Fibroblast of skin of scalp (primary cell): Measurements from ENCODE around the gene RAD51B.
"Not testable (repeated sequence)": the region's sequence is repeated elsewhere in the genome, so short reads cannot be mapped to it uniquely, and the experiment has no call there.

Experiments used
- DNase-seq: peaks from one replicate; pipeline ENCODE4 v3.0.0-alpha.2; 2013

RAD51B gene

GRCh38 chr14:68662826-68663225 lies 843.2 kb downstream of the RAD51B start:
- DNase-seq: not testable (repeated sequence)

- no peak for DNase-seq
Measured at GRCh38 chr14:68663385-68664076, 844.0 kb downstream of the RAD51B start.

GRCh38 chr14:68664225-68664681 lies 844.7 kb downstream of the RAD51B start:
- DNase-seq: no peak

- peak; percentile 78 for DNase-seq
Measured at GRCh38 chr14:68665131-68665530, 845.6 kb downstream of the RAD51B start.

DNA sequence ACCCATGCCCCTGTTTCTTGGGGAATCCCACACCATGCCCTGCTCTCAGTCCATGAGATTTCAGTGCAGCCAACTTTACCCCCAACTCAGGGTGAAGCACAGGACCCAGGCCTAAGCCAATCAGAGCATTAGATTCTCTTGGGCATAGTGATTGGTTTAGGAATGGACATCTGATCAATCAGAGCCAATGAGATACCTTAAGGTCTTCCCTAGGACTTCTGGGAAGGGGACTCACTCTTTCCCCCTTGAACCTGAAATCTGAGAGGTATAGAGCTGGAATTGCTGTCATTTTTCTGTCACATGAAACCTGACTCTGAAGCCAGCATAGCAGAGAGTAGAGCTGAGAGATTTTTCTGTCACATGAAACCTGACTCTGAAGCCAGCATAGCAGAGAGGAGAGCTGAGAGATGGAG lies 846.2 kb downstream of the RAD51B start:
- no peak for DNase-seq

GRCh38 chr14:68666236-68666635 lies 846.7 kb downstream of the RAD51B start:
- peak; percentile 34 for DNase-seq

GRCh38 chr14:68666899-68667298 lies 847.3 kb downstream of the RAD51B start:
- DNase-seq: no peak

DNA sequence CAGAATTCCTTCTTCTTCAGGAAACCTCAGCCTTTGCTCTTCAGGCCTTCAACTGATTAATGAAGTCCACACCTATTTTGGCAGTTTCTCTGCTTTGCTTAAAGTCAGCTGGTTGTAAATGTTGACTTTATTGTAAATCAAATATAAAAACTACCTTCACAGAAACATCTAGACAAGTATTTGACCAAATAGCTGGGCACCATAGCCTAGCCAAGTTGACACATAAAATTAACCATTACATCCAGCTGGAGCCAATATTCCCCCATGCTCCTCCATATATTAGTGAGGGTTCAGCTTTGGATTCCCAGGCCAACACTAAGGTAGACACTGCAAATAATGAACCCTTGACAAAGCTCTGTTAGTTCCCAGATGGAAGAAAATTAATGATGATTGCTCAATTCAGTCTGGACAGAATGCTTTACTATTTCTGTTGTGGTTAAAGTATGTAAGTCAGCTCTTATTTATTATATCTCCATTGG lies 847.8 kb downstream of the RAD51B start:
- no peak for DNase-seq

GRCh38 chr14:68668028-68668427 lies 848.4 kb downstream of the RAD51B start:
- DNase-seq: no peak

DNA sequence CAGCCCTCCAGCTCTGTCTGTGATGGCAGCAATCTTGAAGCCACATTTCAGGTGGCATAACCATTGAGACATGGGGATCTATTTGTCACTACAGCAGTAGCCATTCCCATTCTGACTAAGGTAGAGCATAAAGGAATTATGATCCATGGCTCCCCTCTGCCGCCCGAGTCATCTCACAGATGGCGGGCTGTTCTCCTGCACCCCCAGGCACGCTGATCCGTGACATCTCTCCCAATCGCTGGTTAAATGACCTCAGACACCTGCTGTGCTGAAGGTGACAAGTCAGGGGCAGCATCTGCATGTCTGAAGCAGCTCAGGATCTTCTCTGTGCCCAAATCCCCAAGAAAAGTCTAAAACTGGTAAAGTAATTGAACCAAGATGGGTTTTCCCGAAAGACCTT lies 849.0 kb downstream of the RAD51B start:
- no peak for DNase-seq

DNA sequence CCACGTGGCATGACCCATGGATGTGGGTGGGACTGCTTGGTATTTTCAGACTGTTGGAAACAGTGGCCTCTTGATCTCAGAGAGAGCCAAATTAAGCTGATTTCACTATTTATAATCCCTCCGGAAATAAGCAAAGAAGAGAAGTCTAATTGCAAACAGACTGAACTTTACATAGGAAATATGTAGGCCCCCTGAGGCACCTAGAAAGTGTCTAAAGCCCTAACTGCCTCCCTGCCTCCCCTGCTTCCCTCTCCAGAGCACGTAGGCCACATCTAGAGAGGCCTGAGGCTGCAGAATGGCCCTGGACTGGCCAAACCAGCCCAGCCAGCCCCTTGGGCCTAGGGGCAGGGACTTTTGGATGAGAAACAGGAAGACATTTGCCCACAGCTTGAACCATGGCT lies 849.5 kb downstream of the RAD51B start:
- DNase-seq: peak; percentile 24

GRCh38 chr14:68669603-68670358 lies 850.2 kb downstream of the RAD51B start:
- DNase-seq: no peak

DNA sequence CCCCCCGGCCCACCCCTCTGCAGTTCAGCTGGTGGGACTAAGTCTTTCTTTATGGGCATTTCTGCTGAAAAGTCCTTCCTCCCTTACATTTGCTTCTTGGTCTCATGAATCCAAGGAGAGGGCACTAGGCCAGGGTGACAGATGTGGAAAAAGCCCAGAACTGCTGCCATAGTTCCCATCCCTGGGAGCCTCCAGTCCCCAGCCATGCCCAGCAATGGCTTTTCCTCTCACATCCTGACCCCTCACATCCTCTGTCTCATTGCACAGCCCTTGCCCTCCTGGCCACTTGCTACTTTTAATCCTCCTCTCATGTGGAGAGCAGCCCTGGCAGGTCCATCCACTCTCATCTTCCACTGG lies 850.8 kb downstream of the RAD51B start:
- DNase-seq: no peak

DNA sequence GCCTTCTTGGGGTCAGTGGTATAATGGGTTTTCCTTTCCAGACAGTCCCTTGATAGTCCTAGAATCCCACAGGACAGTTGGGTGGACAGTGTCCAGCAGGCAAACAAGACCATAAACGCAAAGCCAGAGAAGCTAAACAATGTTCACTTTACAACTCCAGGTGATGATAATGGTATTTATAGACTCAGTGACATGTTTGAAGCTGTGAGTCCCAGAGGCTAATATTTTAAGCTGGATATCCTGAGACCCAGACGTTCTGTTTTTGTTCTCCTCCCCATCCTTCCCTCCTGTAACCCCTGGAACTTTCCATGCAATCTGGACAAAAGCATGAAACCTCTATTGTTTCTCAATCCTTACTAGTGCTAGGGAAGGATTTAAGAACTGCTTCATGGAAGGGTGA lies 852.3 kb downstream of the RAD51B start:
- no peak for DNase-seq

- DNase-seq: no peak
Measured at GRCh38 chr14:68672609-68673285, 853.2 kb downstream of the RAD51B start.

DNA sequence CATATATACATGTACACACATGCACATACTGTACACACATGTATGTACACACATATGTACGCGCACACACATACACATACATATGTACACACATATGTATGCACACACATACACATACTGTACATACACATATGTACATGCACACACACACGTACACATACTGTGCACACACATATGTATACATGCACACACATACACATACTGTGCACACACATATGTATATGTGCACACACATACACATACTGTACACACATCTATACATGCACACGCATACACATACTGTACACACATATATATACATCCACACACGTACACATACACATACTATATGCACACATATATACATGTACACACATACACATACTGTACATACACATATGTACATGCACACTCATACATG lies 853.9 kb downstream of the RAD51B start:
- no peak for DNase-seq

DNA sequence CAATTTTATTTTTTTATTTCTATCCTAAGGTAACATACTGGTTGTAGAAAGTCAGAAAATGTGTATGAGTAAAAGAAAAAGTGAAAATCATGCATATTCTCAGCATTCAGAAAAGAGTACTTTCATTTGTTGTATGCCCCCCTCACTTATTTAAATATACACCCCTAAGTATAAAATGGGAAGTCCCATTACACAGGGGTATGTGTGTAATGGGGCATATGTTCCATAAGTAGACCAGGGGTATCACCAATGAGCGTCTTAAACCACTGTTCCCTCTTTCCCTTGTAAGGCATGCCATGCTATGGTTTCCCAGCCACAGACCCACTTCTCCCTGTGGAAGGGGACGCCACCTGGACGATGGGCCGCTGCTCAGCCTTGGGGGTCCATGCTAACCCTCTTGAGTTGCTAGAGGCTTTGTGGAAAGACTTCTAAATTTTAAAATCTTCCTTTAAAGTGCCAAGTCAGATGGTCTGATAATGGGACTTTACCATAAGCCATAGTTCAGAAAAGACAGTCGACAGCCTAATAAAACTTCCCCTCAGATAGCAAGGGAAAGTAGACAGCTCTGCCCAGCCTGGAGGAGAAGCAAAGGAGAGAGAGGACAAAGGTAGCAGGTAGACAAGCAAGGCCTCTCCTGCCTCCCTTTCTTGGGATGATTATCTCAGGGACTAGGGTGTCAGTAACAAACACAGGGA lies 855.1 kb downstream of the RAD51B start:
- no peak for DNase-seq

- peak; percentile 58 for DNase-seq
Measured at GRCh38 chr14:68675233-68675577, 855.6 kb downstream of the RAD51B start.

GRCh38 chr14:68676511-68676943 lies 856.9 kb downstream of the RAD51B start:
- no peak for DNase-seq

GRCh38 chr14:68677476-68677875 lies 857.9 kb downstream of the RAD51B start:
- DNase-seq: no peak

GRCh38 chr14:68677901-68678300 lies 858.3 kb downstream of the RAD51B start:
- no peak for DNase-seq

DNA sequence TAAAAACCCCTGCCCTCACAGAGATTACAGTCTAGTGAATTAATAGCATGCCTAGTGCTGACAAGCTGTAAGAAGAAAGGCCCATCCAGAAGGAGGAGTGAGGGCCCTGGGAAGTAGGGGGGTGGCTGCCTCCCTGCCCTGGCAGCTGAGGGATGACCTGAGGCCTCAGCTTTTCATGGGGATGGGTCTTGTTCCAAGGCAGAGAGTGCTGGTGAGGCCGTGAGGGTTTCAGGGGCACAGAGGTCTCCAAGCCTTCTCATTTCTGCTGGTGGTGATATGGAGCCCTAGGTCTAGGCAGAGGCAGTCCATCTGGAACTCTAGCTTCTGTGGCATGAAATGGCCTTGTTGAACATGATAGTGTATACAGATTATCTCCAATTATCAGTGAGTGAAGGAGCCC lies 858.9 kb downstream of the RAD51B start:
- DNase-seq: no peak

DNA sequence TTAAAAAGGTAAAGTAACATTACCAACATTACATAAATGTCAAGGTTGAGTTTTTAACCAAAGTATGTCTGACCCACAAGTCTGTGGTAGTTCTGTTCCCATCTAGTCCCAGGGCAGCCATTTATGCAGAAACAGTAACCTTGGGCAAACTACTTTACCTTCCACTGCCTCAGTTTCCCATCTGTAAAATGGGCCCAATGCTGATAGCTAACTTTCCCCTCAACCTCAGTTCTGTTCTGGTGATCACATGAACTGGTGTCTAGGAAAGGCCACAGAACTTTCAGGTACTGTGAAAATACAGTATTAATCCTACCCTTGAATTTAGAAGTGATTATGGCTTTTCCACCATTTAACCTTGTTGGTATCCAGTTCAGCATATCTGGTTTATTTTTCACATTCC lies 859.7 kb downstream of the RAD51B start:
- no peak for DNase-seq
